ENCODE data around the gene SLC2A4. TPM values are rescaled to one million over a fixed set of nuclear protein-coding genes. Genes with fewer than 3 reads are reported as not detected.

SLC2A4 gene
- total RNA-seq, 1 experiment from 2014 or later = not detected

Small RNA genes within 50 kb of the gene (small RNA-seq; reads per million reads assigned to genes)
- gene AC026954.2 (not detected), gene RF00019 (not detected)

Other genes with a start within 250 kb of the SLC2A4 start
- gene SLC16A13, start 245.7 kb upstream of the SLC2A4 start, total RNA-seq (2014; rRNA removed; shearing (Covaris generic); ENCODE audit: low replicate concordance) = 1.3 and 6.0 TPM in 2 replicates
- gene SLC16A11, start 237.6 kb upstream of the SLC2A4 start, total RNA-seq (2014; rRNA removed; shearing (Covaris generic); ENCODE audit: low replicate concordance) = not detected in 2 replicates
- gene CLEC10A, start 201.5 kb upstream of the SLC2A4 start, total RNA-seq (2014; rRNA removed; shearing (Covaris generic); ENCODE audit: low replicate concordance) = not detected in 2 replicates
- gene ASGR2, start 166.9 kb upstream of the SLC2A4 start, total RNA-seq (2014; rRNA removed; shearing (Covaris generic); ENCODE audit: low replicate concordance) = not detected in 2 replicates
- gene ASGR1, start 102.3 kb upstream of the SLC2A4 start, total RNA-seq (2014; rRNA removed; shearing (Covaris generic); ENCODE audit: low replicate concordance) = 1.2 TPM in 1 of 2 replicates, not detected in the other
- 8.5 and 24.1 TPM in 2 replicates for gene DLG4, start 61.9 kb upstream of the SLC2A4 start, total RNA-seq (2014; rRNA removed; shearing (Covaris generic); ENCODE audit: low replicate concordance)
- 245 and 371 TPM in 2 replicates for gene ACADVL, start 61.8 kb upstream of the SLC2A4 start, total RNA-seq (2014; rRNA removed; shearing (Covaris generic); ENCODE audit: low replicate concordance)
- gene DVL2, start 47.2 kb upstream of the SLC2A4 start, total RNA-seq (2014; rRNA removed; shearing (Covaris generic); ENCODE audit: low replicate concordance) = 75.2 and 117 TPM in 2 replicates
- 36.7 and 69.3 TPM in 2 replicates for gene PHF23, start 42.3 kb upstream of the SLC2A4 start, total RNA-seq (2014; rRNA removed; shearing (Covaris generic); ENCODE audit: low replicate concordance)
- gene GABARAP, start 39.3 kb upstream of the SLC2A4 start, total RNA-seq (2014; rRNA removed; shearing (Covaris generic); ENCODE audit: low replicate concordance) = 218 and 301 TPM in 2 replicates
- 52.6 and 87.8 TPM in 2 replicates for gene CTDNEP1, start 30.0 kb upstream of the SLC2A4 start, total RNA-seq (2014; rRNA removed; shearing (Covaris generic); ENCODE audit: low replicate concordance)
- gene ELP5, start 29.5 kb upstream of the SLC2A4 start, total RNA-seq (2014; rRNA removed; shearing (Covaris generic); ENCODE audit: low replicate concordance) = 38.8 and 53.4 TPM in 2 replicates
- gene CLDN7, start 19.2 kb upstream of the SLC2A4 start, total RNA-seq (2014; rRNA removed; shearing (Covaris generic); ENCODE audit: low replicate concordance) = not detected in 2 replicates
- gene YBX2, start 12.9 kb downstream of the SLC2A4 start, total RNA-seq (2014; rRNA removed; shearing (Covaris generic); ENCODE audit: low replicate concordance) = not detected in 2 replicates
- 231 and 326 TPM in 2 replicates for gene EIF5A, start 25.9 kb downstream of the SLC2A4 start, total RNA-seq (2014; rRNA removed; shearing (Covaris generic); ENCODE audit: low replicate concordance)
- gene GPS2, start 33.6 kb downstream of the SLC2A4 start, total RNA-seq (2014; rRNA removed; shearing (Covaris generic); ENCODE audit: low replicate concordance) = 36.9 and 63.1 TPM in 2 replicates
- 11.1 and 21.2 TPM in 2 replicates for gene NEURL4, start 47.6 kb downstream of the SLC2A4 start, total RNA-seq (2014; rRNA removed; shearing (Covaris generic); ENCODE audit: low replicate concordance)
- 51.0 and 85.0 TPM in 2 replicates for gene ACAP1, start 54.8 kb downstream of the SLC2A4 start, total RNA-seq (2014; rRNA removed; shearing (Covaris generic); ENCODE audit: low replicate concordance)
- gene KCTD11, start 70.4 kb downstream of the SLC2A4 start, total RNA-seq (2014; rRNA removed; shearing (Covaris generic); ENCODE audit: low replicate concordance) = 5.1 and 6.8 TPM in 2 replicates
- not detected in 2 replicates for gene TMEM95, start 73.4 kb downstream of the SLC2A4 start, total RNA-seq (2014; rRNA removed; shearing (Covaris generic); ENCODE audit: low replicate concordance)
- 0.75 and 3.8 TPM in 2 replicates for gene TNK1, start 99.4 kb downstream of the SLC2A4 start, total RNA-seq (2014; rRNA removed; shearing (Covaris generic); ENCODE audit: low replicate concordance)
- 39.8 and 40.4 TPM in 2 replicates for gene PLSCR3, start 112.8 kb downstream of the SLC2A4 start, total RNA-seq (2014; rRNA removed; shearing (Covaris generic); ENCODE audit: low replicate concordance)
- gene TMEM256, start 122.4 kb downstream of the SLC2A4 start, total RNA-seq (2014; rRNA removed; shearing (Covaris generic); ENCODE audit: low replicate concordance) = 262 and 330 TPM in 2 replicates
- not detected in 2 replicates for gene NLGN2, start 126.1 kb downstream of the SLC2A4 start, total RNA-seq (2014; rRNA removed; shearing (Covaris generic); ENCODE audit: low replicate concordance)
- gene SPEM1, start 138.6 kb downstream of the SLC2A4 start, total RNA-seq (2014; rRNA removed; shearing (Covaris generic); ENCODE audit: low replicate concordance) = not detected in 2 replicates
- not detected in 2 replicates for gene SPEM2, start 143.9 kb downstream of the SLC2A4 start, total RNA-seq (2014; rRNA removed; shearing (Covaris generic); ENCODE audit: low replicate concordance)
- gene SPEM3, start 147.1 kb downstream of the SLC2A4 start, total RNA-seq (2014; rRNA removed; shearing (Covaris generic); ENCODE audit: low replicate concordance) = not detected in 2 replicates
- 3.0 and 9.9 TPM in 2 replicates for gene TMEM102, start 153.7 kb downstream of the SLC2A4 start, total RNA-seq (2014; rRNA removed; shearing (Covaris generic); ENCODE audit: low replicate concordance)
- gene FGF11, start 157.8 kb downstream of the SLC2A4 start, total RNA-seq (2014; rRNA removed; shearing (Covaris generic); ENCODE audit: low replicate concordance) = 0.32 and 0.67 TPM in 2 replicates
- gene CHRNB1, start 163.3 kb downstream of the SLC2A4 start, total RNA-seq (2014; rRNA removed; shearing (Covaris generic); ENCODE audit: low replicate concordance) = 3.6 and 6.6 TPM in 2 replicates
- 5.5 and 7.2 TPM in 2 replicates for gene ZBTB4, start 197.9 kb downstream of the SLC2A4 start, total RNA-seq (2014; rRNA removed; shearing (Covaris generic); ENCODE audit: low replicate concordance)
- not detected in 2 replicates for gene SLC35G6, start 199.7 kb downstream of the SLC2A4 start, total RNA-seq (2014; rRNA removed; shearing (Covaris generic); ENCODE audit: low replicate concordance)
- 78.8 and 169 TPM in 2 replicates for gene POLR2A, start 202.6 kb downstream of the SLC2A4 start, total RNA-seq (2014; rRNA removed; shearing (Covaris generic); ENCODE audit: low replicate concordance)